Stomach (tissue), 9 donors: ENCODE data around the gene OR13C2. TPM values are rescaled to one million over a fixed set of nuclear protein-coding genes. Genes with fewer than 3 reads are reported as not detected.
"Not testable (repeated sequence)": the region's sequence is repeated elsewhere in the genome, so short reads cannot be mapped to it uniquely, and the experiment has no call there.

ENCODE experiments used
- DNase-seq, 2 donors: peaks; one replicate each; pipeline versions ENCODE4 v3.0.0 to v3.0.0-alpha.2; 2013 to 2019
- H3K27ac ChIP-seq, 5 donors: fragments of 200-600 bp in 4 of 5; sonication (generic) in 4 of 5; one replicate each; pipeline ENCODE4 v1.5.1; 2013 to 2019; ENCODE audit warnings: mild to moderate bottlenecking in 1 of 5, moderate library complexity in 1 of 5
- H3K27me3 ChIP-seq, 3 donors: fragments of 200-600 bp; sonication (generic); one replicate each; pipeline ENCODE4 v1.5.1; 2017 to 2019; ENCODE audit warnings: mixed run types in 1 of 3
- H3K36me3 ChIP-seq, 4 donors: fragments of 200-600 bp; sonication (generic); 1 replicate in 3 of 4; 2 replicates in 1 of 4; pipeline ENCODE4 v1.5.1; 2016 to 2019
- H3K4me1 ChIP-seq, 4 donors: fragments of 200-600 bp; sonication (generic); one replicate each; pipeline ENCODE4 v1.5.1; 2016 to 2019
- H3K4me3 ChIP-seq, 4 donors: fragments of 200-600 bp; sonication (generic) in 3 of 4; one replicate each; pipeline ENCODE4 v1.5.1; 2016 to 2019; ENCODE audit warnings: mild to moderate bottlenecking in 1 of 4
- H3K9me3 ChIP-seq, 4 donors: fragments of 200-600 bp; sonication (generic); one replicate each; pipeline ENCODE4 v1.5.1; 2016 to 2019
- EP300 ChIP-seq: sonication (generic); formaldehyde crosslinking; IDR thresholded peaks from one replicate; pipeline ENCODE4 v1.6.1; 2017; ENCODE audit warnings: antibody characterized with exemption
- POLR2A ChIP-seq, 4 donors: fragments of 450-650 bp; IDR thresholded peaks; one replicate each; pipeline ENCODE4 v1.6.1; 2016; ENCODE audit warnings: antibody characterized with exemption in 4 of 4, control low read depth in 2 of 4, mild to moderate bottlenecking in 1 of 4, moderate library complexity in 1 of 4
- POLR2AphosphoS5 ChIP-seq, 3 donors: sonication (generic); formaldehyde crosslinking; IDR thresholded peaks; one replicate each; pipeline ENCODE4 v1.6.1; 2016; ENCODE audit warnings: antibody characterized with exemption in 3 of 3
- WGBS, 5 donors: extraction: QIAGEN DNeasy Blood & Tissue Kit in 3 of 5; methylation state at CpG; one replicate each; pipeline versions ENCODE4 v1.1.5 to v1.1.7; 2013 to 2018; 5-methylcytosine and 5-hydroxymethylcytosine counted together
- intact Hi-C: fragments of 100-400 bp; cut with DNase I; formaldehyde crosslinking; loops from one replicate; pipeline ENCODE4 v1.15.1; 2023; ENCODE audit warnings: low total_unique reads
- polyA plus RNA-seq, 3 donors: library from polyadenylated mRNA; stranded (reverse); fragments of 200-250 nt; gene quantifications; one replicate each; pipeline ENCODE4 v1.2.3, GENCODE V29; 2013
- total RNA-seq, 5 donors: library from RNA; depleted of rRNA; stranded (reverse); fragments of >200 nt; gene quantifications; one replicate each; pipeline versions ENCODE4 v1.1.0 to v1.2.3, GENCODE V29; 2014 to 2016
- TF ChIP-seq, protein P1 (sequence below), 7 experiments: fragments of 450-650 bp in 4 of 7; fragments of 200-600 bp in 3 of 7; sonication (generic) in 3 of 7; IDR thresholded peaks; one replicate each; pipeline ENCODE4 v1.5.1; 2016 to 2019; ENCODE audit warnings: antibody characterized with exemption in 7 of 7, control low read depth in 2 of 7, mild to moderate bottlenecking in 1 of 7
- donor health status: healthy with polysubstance abuse.
- donor health status: Bipolar disorder and iron deficiency.
- donor health status: healthy.

The OR13C2 gene
- total and polyA plus RNA-seq, 8 donors, result not detected

DNA sequence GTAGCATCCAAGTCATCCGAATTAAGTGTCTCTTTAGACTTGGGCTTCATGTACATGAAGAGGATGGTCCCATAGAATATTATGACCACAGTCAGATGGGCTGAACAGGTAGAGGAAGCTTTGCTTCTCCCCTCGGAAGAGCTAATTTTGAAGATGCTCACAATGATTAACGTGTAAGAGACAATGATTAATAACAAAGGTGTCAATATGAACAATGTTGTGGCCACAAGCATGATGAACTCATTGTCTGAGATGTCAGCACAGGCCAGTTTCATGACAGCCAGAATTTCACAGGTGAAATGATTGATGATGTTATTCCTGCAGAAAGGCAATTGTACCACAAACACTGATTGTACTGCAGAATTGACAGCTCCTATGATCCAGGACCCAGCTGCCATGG, 626 bp downstream of the OR13C2 start:
- TF ChIP-seq EP300 (no peak), POLR2A (IDR thresholded peaks at IDR 0.05) (no peak), POLR2AphosphoS5 (IDR thresholded peaks at IDR 0.05) (no peak)
- TF ChIP-seq, protein P1, sequence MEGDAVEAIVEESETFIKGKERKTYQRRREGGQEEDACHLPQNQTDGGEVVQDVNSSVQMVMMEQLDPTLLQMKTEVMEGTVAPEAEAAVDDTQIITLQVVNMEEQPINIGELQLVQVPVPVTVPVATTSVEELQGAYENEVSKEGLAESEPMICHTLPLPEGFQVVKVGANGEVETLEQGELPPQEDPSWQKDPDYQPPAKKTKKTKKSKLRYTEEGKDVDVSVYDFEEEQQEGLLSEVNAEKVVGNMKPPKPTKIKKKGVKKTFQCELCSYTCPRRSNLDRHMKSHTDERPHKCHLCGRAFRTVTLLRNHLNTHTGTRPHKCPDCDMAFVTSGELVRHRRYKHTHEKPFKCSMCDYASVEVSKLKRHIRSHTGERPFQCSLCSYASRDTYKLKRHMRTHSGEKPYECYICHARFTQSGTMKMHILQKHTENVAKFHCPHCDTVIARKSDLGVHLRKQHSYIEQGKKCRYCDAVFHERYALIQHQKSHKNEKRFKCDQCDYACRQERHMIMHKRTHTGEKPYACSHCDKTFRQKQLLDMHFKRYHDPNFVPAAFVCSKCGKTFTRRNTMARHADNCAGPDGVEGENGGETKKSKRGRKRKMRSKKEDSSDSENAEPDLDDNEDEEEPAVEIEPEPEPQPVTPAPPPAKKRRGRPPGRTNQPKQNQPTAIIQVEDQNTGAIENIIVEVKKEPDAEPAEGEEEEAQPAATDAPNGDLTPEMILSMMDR (IDR thresholded peaks at IDR 0.05), result no peak
- no peaks in the 10 kb centered on the region for H3K4me1 ChIP-seq
- H3K27ac ChIP-seq, result no peak overlapping the region
- no peaks in the 10 kb centered on the region for H3K27me3 ChIP-seq
- H3K4me3 ChIP-seq, result no peak overlapping the region
- intact Hi-C loops, result no loop called here
- H3K36me3 ChIP-seq, result no peaks in the 10 kb centered on the region
- no peaks in the 10 kb centered on the region for H3K9me3 ChIP-seq
- 69 to 77% (median 72%) methylated on average over 3 of the region's 3 CpGs for WGBS, 5 donors
- no peak for DNase-seq

DNA sequence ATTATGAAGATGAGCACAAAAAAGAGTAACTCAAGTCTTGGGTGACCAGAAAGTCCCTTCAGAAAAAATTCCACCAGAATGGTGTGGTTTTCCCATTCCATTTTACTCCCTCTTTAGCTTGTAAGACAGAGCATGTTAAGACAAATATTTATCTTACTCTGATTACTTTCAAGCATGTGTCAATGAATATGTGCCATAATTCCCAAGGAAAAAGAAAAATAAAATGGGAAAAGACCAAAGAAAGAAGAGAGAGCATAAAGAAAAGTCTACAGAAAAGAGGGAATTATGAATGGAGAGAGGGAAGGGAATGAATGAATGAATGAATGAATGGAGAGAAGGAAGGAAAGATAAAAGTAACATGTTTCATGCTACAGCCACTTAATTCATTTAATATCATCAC, 6.1 kb downstream of the OR13C2 start, which contains the start of gene OR13C5:
TSS of gene OR13C5 (minus strand) at position 101 of the 400 bp plus-strand sequence. CDS start at position 101, 0 bp downstream.
- DNase-seq, H3K4me1 ChIP-seq, intact Hi-C loops: not testable (repeated sequence)

DNA sequence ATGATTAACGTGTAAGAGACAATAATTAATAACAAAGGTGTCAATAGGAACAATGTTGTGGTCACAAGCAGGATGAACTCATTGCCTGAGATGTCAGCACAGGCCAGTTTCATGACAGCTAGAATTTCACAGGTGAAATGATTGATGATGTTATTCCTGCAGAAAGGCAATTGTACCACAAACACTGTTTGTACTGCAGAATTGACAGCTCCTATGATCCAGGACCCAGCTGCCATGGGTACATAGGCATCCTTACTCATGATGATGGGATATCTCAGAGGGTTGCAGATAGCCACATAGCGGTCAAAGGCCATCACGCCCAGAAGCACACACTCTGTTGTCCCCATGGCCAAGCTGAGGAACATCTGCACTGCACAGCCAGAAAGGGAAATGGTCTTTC, 6.7 kb downstream of the OR13C2 start:
- H3K9me3 ChIP-seq, H3K4me1 ChIP-seq, H3K27me3 ChIP-seq, intact Hi-C loops, H3K36me3 ChIP-seq, H3K4me3 ChIP-seq, H3K27ac ChIP-seq, DNase-seq: not testable (repeated sequence)
- WGBS, 5 donors, result 50 to 85% (median 72%) methylated on average over 1 to 3 of the region's 3 CpGs

More for the DNA sequence above, 6.1 kb downstream of the OR13C2 start, which contains the start of gene OR13C5:
- H3K4me3 ChIP-seq, H3K27ac ChIP-seq, H3K27me3 ChIP-seq, H3K9me3 ChIP-seq, H3K36me3 ChIP-seq: not testable (repeated sequence)

DNA sequence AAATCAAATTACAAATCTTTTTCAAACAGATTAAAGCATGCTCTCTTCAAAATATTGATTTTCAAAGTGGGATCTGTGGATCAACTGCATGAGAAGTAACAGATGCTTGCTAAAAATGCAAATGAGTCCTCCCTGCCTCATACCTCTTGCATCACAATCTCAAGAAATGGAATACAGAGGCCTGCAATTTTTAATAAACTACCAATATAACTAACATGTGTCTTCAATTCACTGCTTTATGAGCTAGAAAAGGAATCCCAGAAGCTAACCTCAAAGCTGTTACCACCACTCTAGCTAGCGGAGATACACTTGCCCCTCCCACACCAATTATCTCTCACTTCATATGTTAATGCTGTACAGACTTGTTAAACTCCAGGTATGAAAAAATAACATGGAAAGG, 15.8 kb downstream of the OR13C2 start:
- WGBS, 5 donors, result 0 to 89% (median 50%) methylated on average over 1 of the region's 1 CpG
- Histone ChIP-seq H3K9me3 (peaks cover 0 to 4% (median 0%) of the 10 kb centered on the region in 4 donors), H3K27me3 (no peaks in the 10 kb centered on the region), H3K36me3 (no peaks in the 10 kb centered on the region), H3K27ac (no peak overlapping the region), H3K4me1 (no peaks in the 10 kb centered on the region), H3K4me3 (no peak overlapping the region)
- TF ChIP-seq EP300 (no peak), POLR2AphosphoS5 (IDR thresholded peaks at IDR 0.05) (no peak), POLR2A (IDR thresholded peaks at IDR 0.05) (no peak)
- TF ChIP-seq, protein P1 (IDR thresholded peaks at IDR 0.05), result no peak
- no peak for DNase-seq
- intact Hi-C loops, result no loop called here

DNA sequence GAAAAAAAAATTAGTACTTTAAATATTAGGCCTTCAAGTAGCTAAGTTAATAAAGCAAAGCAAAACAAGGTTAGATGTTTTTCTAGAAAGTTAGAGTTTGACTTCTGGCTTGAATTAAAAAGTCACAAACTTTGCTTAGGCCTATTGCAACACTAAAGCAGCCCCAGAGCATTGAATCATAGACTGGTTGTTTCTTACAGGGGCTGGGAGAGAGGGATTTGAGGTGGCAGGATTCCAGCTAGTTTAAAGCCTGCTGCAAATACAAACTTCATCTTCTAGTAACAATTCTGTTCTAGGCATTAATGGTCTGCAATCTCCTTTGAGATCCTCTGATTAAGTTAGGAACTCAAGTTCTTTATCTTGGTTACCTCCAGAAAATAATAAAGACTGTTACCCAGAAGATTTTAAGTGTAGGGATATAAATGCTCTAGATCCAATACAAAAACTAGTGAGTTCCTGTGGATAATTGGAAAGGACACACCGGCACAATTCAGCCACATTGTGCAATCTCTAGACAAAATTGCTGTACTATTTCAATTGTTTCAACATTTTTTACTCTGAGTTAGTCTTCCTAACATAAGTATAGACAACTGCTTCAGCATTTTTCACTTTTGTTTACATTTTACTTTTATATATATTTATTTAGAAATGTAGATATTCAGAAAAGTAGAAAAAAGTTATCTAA, 18.8 kb downstream of the OR13C2 start:
- TF ChIP-seq, protein P1 (IDR thresholded peaks at IDR 0.05), result no peak
- TF ChIP-seq POLR2AphosphoS5 (IDR thresholded peaks at IDR 0.05), result no peak
- no peak for TF ChIP-seq POLR2A (IDR thresholded peaks at IDR 0.05)
- no peak for TF ChIP-seq EP300
- no peak overlapping the region for H3K27ac ChIP-seq
- DNase-seq, result peak in 1 of 2 donors; percentile 47
- H3K36me3 ChIP-seq, result no peaks in the 10 kb centered on the region
- H3K27me3 ChIP-seq, result no peaks in the 10 kb centered on the region
- H3K4me3 ChIP-seq, result no peak overlapping the region
- no peaks in the 10 kb centered on the region for H3K9me3 ChIP-seq
- WGBS, 5 donors, result 0 to 91% (median 59%) methylated on average over 1 of the region's 1 CpG
- H3K4me1 ChIP-seq, result no peaks in the 10 kb centered on the region
- intact Hi-C loops, result no loop called here
